ENCODE results near the gene CNIH1.
"Not testable (repeated sequence)": the region's sequence is repeated elsewhere in the genome, so short reads cannot be mapped to it uniquely, and the experiment has no call there.

The CNIH1 gene

GRCh38 chr14:54387328-54387727 is 53.8 kb downstream of the CNIH1 start:
- DNase-seq (ENCODE audit: low read depth, low spot score), result no peak
- WGBS (ENCODE audit: insufficient coverage, insufficient read length), result no CpG with 5 or more reads among the region's 5 CpGs
- H3K9me3 ChIP-seq (ENCODE audit: control insufficient read depth, insufficient read depth, low read length), result no peaks in the 10 kb centered on the region
- H3K4me3 ChIP-seq (ENCODE audit: low read length), result no peak overlapping the region
- no peak overlapping the region for H3K27ac ChIP-seq (ENCODE audit: low read length)
- no peaks in the 10 kb centered on the region for H3K36me3 ChIP-seq (ENCODE audit: control insufficient read depth, insufficient read depth, low read length)
- no peaks in the 10 kb centered on the region for H3K27me3 ChIP-seq (ENCODE audit: control insufficient read depth, insufficient read depth, low read length)
- H3K4me1 ChIP-seq (ENCODE audit: control insufficient read depth, insufficient read depth, low read length), result no peaks in the 10 kb centered on the region

GRCh38 chr14:54385556-54385955 is 55.6 kb downstream of the CNIH1 start:
- no peaks in the 10 kb centered on the region for H3K36me3 ChIP-seq (ENCODE audit: control insufficient read depth, insufficient read depth, low read length)
- no peaks in the 10 kb centered on the region for H3K4me1 ChIP-seq (ENCODE audit: control insufficient read depth, insufficient read depth, low read length)
- no CpG with 5 or more reads among the region's 4 CpGs for WGBS (ENCODE audit: insufficient coverage, insufficient read length)

GRCh38 chr14:54383835-54384234 is 57.3 kb downstream of the CNIH1 start:
- DNase-seq (ENCODE audit: low read depth, low spot score), result no peak
- no CpG with 5 or more reads among the region's 4 CpGs for WGBS (ENCODE audit: insufficient coverage, insufficient read length)
- no peaks in the 10 kb centered on the region for H3K4me1 ChIP-seq (ENCODE audit: control insufficient read depth, insufficient read depth, low read length)
- no peak overlapping the region for H3K4me3 ChIP-seq (ENCODE audit: low read length)
- H3K27ac ChIP-seq (ENCODE audit: low read length), result no peak overlapping the region
- no peaks in the 10 kb centered on the region for H3K9me3 ChIP-seq (ENCODE audit: control insufficient read depth, insufficient read depth, low read length)
- H3K27me3 ChIP-seq (ENCODE audit: control insufficient read depth, insufficient read depth, low read length), result no peaks in the 10 kb centered on the region
- H3K36me3 ChIP-seq (ENCODE audit: control insufficient read depth, insufficient read depth, low read length), result no peaks in the 10 kb centered on the region

More at GRCh38 chr14:54385556-54385955, 55.6 kb downstream of the CNIH1 start:
- no peak for DNase-seq (ENCODE audit: low read depth, low spot score)
- Histone ChIP-seq H3K9me3 (ENCODE audit: control insufficient read depth, insufficient read depth, low read length) (no peaks in the 10 kb centered on the region), H3K27me3 (ENCODE audit: control insufficient read depth, insufficient read depth, low read length) (no peaks in the 10 kb centered on the region), H3K27ac (ENCODE audit: low read length) (no peak overlapping the region), H3K4me3 (ENCODE audit: low read length) (no peak overlapping the region)

- H3K27ac ChIP-seq (ENCODE audit: low read length), result no peak overlapping the region
- no peak overlapping the region for H3K4me3 ChIP-seq (ENCODE audit: low read length)
- no peaks in the 10 kb centered on the region for H3K36me3 ChIP-seq (ENCODE audit: control insufficient read depth, insufficient read depth, low read length)
- H3K27me3 ChIP-seq (ENCODE audit: control insufficient read depth, insufficient read depth, low read length), result no peaks in the 10 kb centered on the region
- no peaks in the 10 kb centered on the region for H3K4me1 ChIP-seq (ENCODE audit: control insufficient read depth, insufficient read depth, low read length)
- DNase-seq (ENCODE audit: low read depth, low spot score), result no peak
- no peaks in the 10 kb centered on the region for H3K9me3 ChIP-seq (ENCODE audit: control insufficient read depth, insufficient read depth, low read length)
These were observed 59.4 kb downstream of the CNIH1 start for GRCh38 chr14:54381821-54382220.

- not testable (repeated sequence) for H3K27ac ChIP-seq (ENCODE audit: low read length); H3K4me3 ChIP-seq (ENCODE audit: low read length); H3K9me3 ChIP-seq (ENCODE audit: control insufficient read depth, insufficient read depth, low read length); H3K36me3 ChIP-seq (ENCODE audit: control insufficient read depth, insufficient read depth, low read length); H3K27me3 ChIP-seq (ENCODE audit: control insufficient read depth, insufficient read depth, low read length); H3K4me1 ChIP-seq (ENCODE audit: control insufficient read depth, insufficient read depth, low read length); DNase-seq (ENCODE audit: low read depth, low spot score)
- WGBS (ENCODE audit: insufficient coverage, insufficient read length), result no CpG with 5 or more reads among the region's 3 CpGs
These were observed 60.6 kb downstream of the CNIH1 start for GRCh38 chr14:54380558-54380957.

GRCh38 chr14:54378893-54379292 is 62.3 kb downstream of the CNIH1 start:
- not testable (repeated sequence) for H3K27me3 ChIP-seq (ENCODE audit: control insufficient read depth, insufficient read depth, low read length); H3K27ac ChIP-seq (ENCODE audit: low read length); DNase-seq (ENCODE audit: low read depth, low spot score); H3K9me3 ChIP-seq (ENCODE audit: control insufficient read depth, insufficient read depth, low read length); H3K4me1 ChIP-seq (ENCODE audit: control insufficient read depth, insufficient read depth, low read length); H3K36me3 ChIP-seq (ENCODE audit: control insufficient read depth, insufficient read depth, low read length); H3K4me3 ChIP-seq (ENCODE audit: low read length)
- WGBS (ENCODE audit: insufficient coverage, insufficient read length), result no CpG with 5 or more reads among the region's 5 CpGs

GRCh38 chr14:54377501-54377900 is 63.7 kb downstream of the CNIH1 start:
- no CpG with 5 or more reads among the region's 7 CpGs for whole genome bisulfite sequencing (ENCODE audit: insufficient coverage, insufficient read length)
- no peaks in the 10 kb centered on the region for H3K9me3 ChIP-seq (ENCODE audit: control insufficient read depth, insufficient read depth, low read length)
- no peak for DNase-seq (ENCODE audit: low read depth, low spot score)
- no peak overlapping the region for H3K4me3 ChIP-seq (ENCODE audit: low read length)
- H3K27me3 ChIP-seq (ENCODE audit: control insufficient read depth, insufficient read depth, low read length), result no peaks in the 10 kb centered on the region
- H3K36me3 ChIP-seq (ENCODE audit: control insufficient read depth, insufficient read depth, low read length), result no peaks in the 10 kb centered on the region
- H3K4me1 ChIP-seq (ENCODE audit: control insufficient read depth, insufficient read depth, low read length), result peaks cover 2% of the 10 kb centered on the region; the same call in 1 of the 2 replicates
- H3K27ac ChIP-seq (ENCODE audit: low read length), result no peak overlapping the region

- no peak for DNase-seq (ENCODE audit: low read depth, low spot score)
- Histone ChIP-seq H3K27ac (ENCODE audit: low read length) (no peak overlapping the region), H3K36me3 (ENCODE audit: control insufficient read depth, insufficient read depth, low read length) (no peaks in the 10 kb centered on the region), H3K4me3 (ENCODE audit: low read length) (no peak overlapping the region), H3K27me3 (ENCODE audit: control insufficient read depth, insufficient read depth, low read length) (no peaks in the 10 kb centered on the region), H3K4me1 (ENCODE audit: control insufficient read depth, insufficient read depth, low read length) (peaks cover 2% of the 10 kb centered on the region; the same call in 1 of the 2 replicates), H3K9me3 (ENCODE audit: control insufficient read depth, insufficient read depth, low read length) (no peaks in the 10 kb centered on the region)
- WGBS (ENCODE audit: insufficient coverage, insufficient read length), result no CpG with 5 or more reads among the region's 7 CpGs
These were observed 66.9 kb downstream of the CNIH1 start for GRCh38 chr14:54374117-54374884.
